K562 (cell line): Measurements from ENCODE around the gene ZNRF3. TPM values are rescaled to one million over a fixed set of nuclear protein-coding genes. Genes with fewer than 3 reads are reported as not detected.

Experiments
- ATAC-seq: fragments of 200-7000 bp; cut with Tn5 transposase; 3 replicates; pipeline ENCODE4 v1.9.1; 2020; ENCODE audit warnings: moderate library complexity
- BruUV-seq: library from RNA; stranded (reverse); fragments of 400-500 nt; replicated peaks from 2 replicates; lab custom pipeline; 2021; lab: Mats Ljungman, UMichigan
- CTCF ChIA-PET: fragments of 300-600 bp; formaldehyde crosslinking; extraction: SDS; loops from one replicate; lab custom pipeline; 2021; ENCODE audit warnings: low intra/inter-chr PET ratio; lab: Yijun Ruan, JAX
- POLR2A ChIA-PET: fragments of 300-600, 350-650 bp; sonication (Branson Sonifier 250); formaldehyde crosslinking; extraction: SDS; loops from one replicate; lab custom pipeline; 2021; ENCODE audit warnings: antibody characterized with exemption, inconsistent platforms; lab: Yijun Ruan, JAX
- DNase-seq, 4 experiments: peaks; one replicate each; pipeline versions ENCODE4 v3.0.0 to v3.0.0-alpha.2; 2011 to 2018; ENCODE audit warnings: low spot score in 3 of 4, mixed read lengths in 3 of 4; ENCODE audit errors: extremely low read depth in 1 of 4
- FAIRE-seq: peaks from 2 replicates; lab custom pipeline; 2011; peaks lifted over from hg19 to GRCh38; lab: Jason Lieb, UNC
- H2AFZ ChIP-seq: 2 replicates; pipeline ENCODE4 v1.6.0; 2011; ENCODE audit warnings: low read depth, low read length, control low read depth, inconsistent platforms
- H3K27ac ChIP-seq: fragments of 200-600 bp; 3 replicates; pipeline ENCODE4 v1.8.0; 2011; ENCODE audit warnings: low read depth, mild to moderate bottlenecking, control low read depth, inconsistent platforms, low read length, moderate library complexity, mixed read lengths; ENCODE audit errors: extremely low read depth
- H3K27me3 ChIP-seq, 2 experiments: fragments of 300-600 bp in 1 of 2; 2 replicates in 1 of 2; 3 replicates in 1 of 2; pipeline versions ENCODE4 v1.6.0 to v1.8.0; 2011; ENCODE audit warnings: inconsistent platforms in 2 of 2, low read length in 2 of 2, mild to moderate bottlenecking in 1 of 2, mixed read lengths in 1 of 2, moderate library complexity in 1 of 2; ENCODE audit not compliant: control insufficient read depth in 2 of 2, insufficient read depth in 2 of 2
- H3K36me3 ChIP-seq: fragments of 300-600 bp; 3 replicates; pipeline ENCODE4 v1.8.0; 2011; ENCODE audit warnings: mild to moderate bottlenecking, low read length, inconsistent platforms; ENCODE audit not compliant: control insufficient read depth, insufficient read depth
- H3K4me1 ChIP-seq, 2 experiments: fragments of 200-600 bp in 1 of 2; replicated peaks in 1 of 2; 2 replicates in 1 of 2; 3 replicates in 1 of 2; pipeline versions ENCODE4 v1.5.1 to v1.8.0; 2011; ENCODE audit warnings: inconsistent platforms in 2 of 2, low read length in 2 of 2, mild to moderate bottlenecking in 1 of 2, mixed read lengths in 1 of 2, moderate library complexity in 1 of 2; ENCODE audit not compliant: control insufficient read depth in 2 of 2, insufficient read depth in 2 of 2
- H3K4me2 ChIP-seq: 2 replicates; pipeline ENCODE4 v1.6.1; 2011; ENCODE audit warnings: low read length, control low read depth, inconsistent platforms, mixed read lengths; ENCODE audit not compliant: insufficient read depth
- H3K4me3 ChIP-seq: fragments of 200-600 bp; sonication (generic), shearing (Covaris generic); 2 replicates; pipeline ENCODE4 v1.5.1; 2016; ENCODE audit warnings: control low read depth, inconsistent platforms
- H3K79me2 ChIP-seq: fragments of 200-600 bp; 3 replicates; pipeline ENCODE4 v1.8.0; 2011; ENCODE audit warnings: low read length, inconsistent platforms; ENCODE audit not compliant: control insufficient read depth, insufficient read depth
- H3K9ac ChIP-seq, 2 experiments: 2 replicates each; pipeline versions ENCODE4 v1.6.0 to v1.6.1; 2011; ENCODE audit warnings: low read depth in 2 of 2, low read length in 2 of 2, control low read depth in 1 of 2, inconsistent platforms in 1 of 2, mild to moderate bottlenecking in 1 of 2, mixed read lengths in 1 of 2; ENCODE audit not compliant: insufficient read depth in 1 of 2
- H3K9me1 ChIP-seq: one replicate; pipeline ENCODE4 v1.6.0; 2011; ENCODE audit warnings: inconsistent platforms, mild to moderate bottlenecking, low read length, moderate library complexity; ENCODE audit not compliant: control insufficient read depth, insufficient read depth
- H3K9me3 ChIP-seq: replicated peaks from 2 replicates; pipeline ENCODE4 v1.5.1; 2011; ENCODE audit warnings: low read depth, low read length, inconsistent platforms; ENCODE audit not compliant: control insufficient read depth, insufficient read depth
- H4K20me1 ChIP-seq: replicated peaks from 2 replicates; pipeline ENCODE4 v1.6.1; 2011; ENCODE audit warnings: low read length, inconsistent platforms, mixed read lengths; ENCODE audit not compliant: control insufficient read depth, insufficient read depth
- FUS ChIP-seq: fragments of 200-400 bp; formaldehyde crosslinking; optimal IDR thresholded peaks from 2 replicates; pipeline ENCODE3; 2017; ENCODE audit warnings: low read depth, low read length
- GTF2F1 ChIP-seq: IDR thresholded peaks from 2 replicates; pipeline ENCODE4 v1.6.1; 2011; ENCODE audit warnings: low read depth, low read length, improper control_type of control experiment
- NBN ChIP-seq: fragments of 450-650 bp; IDR thresholded peaks from 2 replicates; pipeline ENCODE4 v1.6.1; 2016; ENCODE audit warnings: low read depth, mild to moderate bottlenecking
- SNAPC5 ChIP-seq: fragments of 250-450 bp; sonication (Bioruptor Pico); IDR thresholded peaks from 2 replicates; pipeline ENCODE4 v1.8.0; 2021; ENCODE audit warnings: moderate library complexity, mild to moderate bottlenecking, inconsistent platforms
- USF2 ChIP-seq: sonication (generic); formaldehyde crosslinking; IDR thresholded peaks from 2 replicates; pipeline ENCODE4 v1.5.0; 2020; ENCODE audit warnings: missing genetic modification reagents
- ZHX1 ChIP-seq: fragments of 150-350 bp; conservative IDR thresholded peaks from 2 replicates; pipeline ENCODE4 v1.6.1; 2014; ENCODE audit warnings: low read length
- ZNF121 ChIP-seq: sonication (generic); formaldehyde crosslinking; conservative IDR thresholded peaks from 2 replicates; pipeline ENCODE4 v1.8.0; 2022; ENCODE audit warnings: missing genetic modification reagents
- ZNF224 ChIP-seq: sonication (generic); formaldehyde crosslinking; IDR thresholded peaks from 2 replicates; pipeline ENCODE4 v1.8.0; 2022; ENCODE audit warnings: mild to moderate bottlenecking, missing genetic modification reagents
- WGBS: fragments of 100-300 bp; shearing (Covaris generic); methylation state at CpG from one replicate; pipeline ENCODE4 v1.1.6; 2016; ENCODE audit warnings: low coverage, mixed read lengths; ENCODE audit not compliant: insufficient coverage; ENCODE audit errors: missing lambda C conversion rate; 5-methylcytosine and 5-hydroxymethylcytosine counted together
- in situ Hi-C: fragments of 300-500 bp; cut with MboI; formaldehyde crosslinking; loops from 4 replicates; pipeline ENCODE4 v1.15.0; 2018; ENCODE audit warnings: inconsistent platforms, mixed read lengths
- intact Hi-C: fragments of 100-400 bp; cut with micrococcal nuclease; formaldehyde crosslinking; loops from 2 replicates; pipeline ENCODE4 v1.14.2; 2022
- polyA plus RNA-seq, 8 experiments: library from polyadenylated mRNA; depleted of rRNA in 4 of 8; stranded (reverse) in 5 of 8; unstranded in 3 of 8; fragments of >200 nt; fragmentation: Nextera tagmentation in 2 of 8; fragmentation: Illumina TruSeq in 1 of 8; extraction: Ambion mirVana in 2 of 8; extraction: Trizol in 1 of 8; gene quantifications; 2 replicates each; pipeline versions ENCODE4 v1.2.1 to v1.2.3, GENCODE V29; 2011 to 2014; ENCODE audit warnings: inconsistent platforms in 1 of 8, missing spikeins in 1 of 8
- total RNA-seq, 7 experiments: library from RNA; depleted of rRNA in 6 of 7; stranded (reverse); fragments of >200 nt in 6 of 7; fragmentation: Illumina TruSeq in 2 of 7; extraction: Trizol in 2 of 7; gene quantifications; 2 replicates each; pipeline versions ENCODE4 v1.2.1 to v1.2.3, GENCODE V29; 2011 to 2021; ENCODE audit warnings: low replicate concordance in 1 of 7

The ZNRF3 gene
- total and polyA plus RNA-seq, 9 of the 15 experiments (the other 6 are each of a cell fraction or from before 2014, with no cell fraction given) = 0.41 to 5.9 (median 1.7) TPM

GRCh38 chr22:29012101-29012433, 128.7 kb downstream of the ZNRF3 start:
- no peak overlapping the region for H3K9ac ChIP-seq
- in situ Hi-C loops = no loop called here
- no peak overlapping the region for H3K27ac ChIP-seq
- H3K4me1 ChIP-seq = no peaks in the 10 kb centered on the region
- intact Hi-C loops = no loop called here
- no peak overlapping the region for H3K4me2 ChIP-seq
- H3K27me3 ChIP-seq = no peaks in the 10 kb centered on the region
- H2AFZ ChIP-seq = no peak overlapping the region
- WGBS = 85% methylated on average over 4 of the region's 4 CpGs
- no peak overlapping the region for H3K4me3 ChIP-seq
- no peaks in the 10 kb centered on the region for H3K36me3 ChIP-seq
- no peaks in the 10 kb centered on the region for H4K20me1 ChIP-seq
- DNase-seq = no peak
- H3K79me2 ChIP-seq = no peaks in the 10 kb centered on the region
- no peaks in the 10 kb centered on the region for H3K9me1 ChIP-seq
- CTCF ChIA-PET = no interaction called here
- no TSS peak for BruUV-seq
- POLR2A ChIA-PET = interaction anchor here (0.6 to 0.8 kb wide), 2 partner anchors 13 to 19 kb away, joined by 3 read pairs; no protein-coding TSS in a partner anchor
- ATAC-seq = no peak
- no peaks in the 10 kb centered on the region for H3K9me3 ChIP-seq
- FAIRE-seq = no peak
- TF ChIP-seq SNAPC5 (CRISPR knock-in tag) (no peak), FUS (no peak), NBN (no peak), ZNF121 (CRISPR knock-in tag) (no peak), ZNF224 (CRISPR knock-in tag) (no peak), USF2 (CRISPR knock-in tag) (no peak), ZHX1 (no peak), GTF2F1 (no peak)
